ENCODE results near the gene TGDS. TPM values are rescaled to one million over a fixed set of nuclear protein-coding genes. Genes with fewer than 3 reads are reported as not detected.

Gene TGDS
- polyA plus RNA-seq, 6 donors from 2014 or later = 10.0 to 16.8 (median 12.0) TPM

- Mint-ChIP-seq H3K9me3 (no peaks in the 10 kb centered on the region), H3K36me3 (peaks cover 7% of the 10 kb centered on the region in 2 donors), H3K4me1 (peaks cover 0 to 5% (median 0%) of the 10 kb centered on the region in 3 donors), H3K27ac (peak overlapping the region in 1 of 6 donors; percentile 39), H3K27me3 (no peaks in the 10 kb centered on the region), H3K4me3 (no peak overlapping the region)
- ATAC-seq (ENCODE audit: low read depth in 2 of 2) = no peak
- no peak for DNase-seq
These were observed 17.1 kb upstream of the TGDS start for GRCh38 chr13:94613051-94613450.

- H3K27me3 Mint-ChIP-seq = no peaks in the 10 kb centered on the region
- H3K36me3 Mint-ChIP-seq = peaks cover 7% of the 10 kb centered on the region in 2 donors
- H3K27ac Mint-ChIP-seq = no peak overlapping the region
- no peak overlapping the region for H3K4me3 Mint-ChIP-seq
- H3K9me3 Mint-ChIP-seq = no peaks in the 10 kb centered on the region
- no peak for ATAC-seq (ENCODE audit: low read depth in 2 of 2)
- peaks cover 0 to 5% (median 0%) of the 10 kb centered on the region in 3 donors for H3K4me1 Mint-ChIP-seq
- no peak for DNase-seq
These were observed 16.1 kb upstream of the TGDS start for GRCh38 chr13:94612050-94612449.

GRCh38 chr13:94610475-94610874 lies 14.5 kb upstream of the TGDS start:
- H3K4me1 Mint-ChIP-seq = peaks cover 0 to 5% (median 0%) of the 10 kb centered on the region in 3 donors
- DNase-seq = no peak
- H3K4me3 Mint-ChIP-seq = no peak overlapping the region
- peaks cover 7% of the 10 kb centered on the region in 2 donors for H3K36me3 Mint-ChIP-seq
- no peaks in the 10 kb centered on the region for H3K9me3 Mint-ChIP-seq
- H3K27me3 Mint-ChIP-seq = no peaks in the 10 kb centered on the region
- peak overlapping the region in 1 of 6 donors; percentile 16 for H3K27ac Mint-ChIP-seq
- ATAC-seq (ENCODE audit: low read depth in 2 of 2) = no peak

- H3K4me1 Mint-ChIP-seq = no peaks in the 10 kb centered on the region
- H3K9me3 Mint-ChIP-seq = no peaks in the 10 kb centered on the region
- H3K27me3 Mint-ChIP-seq = no peaks in the 10 kb centered on the region
These were observed 13.2 kb upstream of the TGDS start for GRCh38 chr13:94609196-94609595.

GRCh38 chr13:94608586-94608985 lies 12.6 kb upstream of the TGDS start:
- ATAC-seq (ENCODE audit: low read depth in 2 of 2) (no peak), DNase-seq (no peak)
- no peak overlapping the region for H3K4me3 Mint-ChIP-seq
- H3K36me3 Mint-ChIP-seq = peaks cover 0 to 7% of the 10 kb centered on the region in 2 donors
- H3K27me3 Mint-ChIP-seq = no peaks in the 10 kb centered on the region
- no peak overlapping the region for H3K27ac Mint-ChIP-seq
- no peaks in the 10 kb centered on the region for H3K9me3 Mint-ChIP-seq
- no peaks in the 10 kb centered on the region for H3K4me1 Mint-ChIP-seq

More at GRCh38 chr13:94609196-94609595, 13.2 kb upstream of the TGDS start:
- DNase-seq (no peak), ATAC-seq (ENCODE audit: low read depth in 2 of 2) (no peak)
- H3K36me3 Mint-ChIP-seq = peaks cover under 1 to 7% of the 10 kb centered on the region in 2 donors
- no peak overlapping the region for H3K4me3 Mint-ChIP-seq
- H3K27ac Mint-ChIP-seq = no peak overlapping the region

- DNase-seq (no peak), ATAC-seq (ENCODE audit: low read depth in 2 of 2) (no peak)
- Mint-ChIP-seq H3K4me1 (peaks cover 0 to under 1% (median under 1%) of the 10 kb centered on the region in 3 donors), H3K27me3 (no peaks in the 10 kb centered on the region), H3K27ac (no peak overlapping the region), H3K4me3 (no peak overlapping the region), H3K9me3 (no peaks in the 10 kb centered on the region), H3K36me3 (peaks cover 0 to 7% of the 10 kb centered on the region in 2 donors)
These were observed 12.0 kb upstream of the TGDS start for GRCh38 chr13:94607939-94608338.

- Mint-ChIP-seq H3K27me3 (no peaks in the 10 kb centered on the region), H3K27ac (peak overlapping the region in 3 of 6 donors; percentile 14 to 34 (median 16)), H3K36me3 (peaks cover 0 to 7% of the 10 kb centered on the region in 2 donors), H3K4me3 (no peak overlapping the region), H3K9me3 (no peaks in the 10 kb centered on the region), H3K4me1 (peaks cover 5 to 8% (median 7%) of the 10 kb centered on the region in 3 donors)
- ATAC-seq (ENCODE audit: low read depth in 2 of 2) (no peak), DNase-seq (no peak)
These were observed 11.1 kb upstream of the TGDS start for GRCh38 chr13:94607056-94607455.

GRCh38 chr13:94602467-94602866 lies 6.5 kb upstream of the TGDS start:
- H3K27me3 Mint-ChIP-seq = no peaks in the 10 kb centered on the region
- peak overlapping the region in 5 of 6 donors; percentile 3 to 88 (median 73) for H3K27ac Mint-ChIP-seq
- no peaks in the 10 kb centered on the region for H3K36me3 Mint-ChIP-seq
- H3K9me3 Mint-ChIP-seq = peaks cover 0 to 5% (median 0%) of the 10 kb centered on the region in 7 donors
- peaks cover 12 to 19% (median 13%) of the 10 kb centered on the region in 3 donors for H3K4me1 Mint-ChIP-seq
- DNase-seq (no peak), ATAC-seq (ENCODE audit: low read depth in 2 of 2) (no peak)
- peak overlapping the region; percentile 66 to 96 (median 90) for H3K4me3 Mint-ChIP-seq

- H3K4me1 Mint-ChIP-seq = peaks cover 16 to 19% (median 19%) of the 10 kb centered on the region in 3 donors
- peak within 1 kb of the TSS; percentile 3 to 88 (median 80) for H3K27ac Mint-ChIP-seq
- H3K4me3 Mint-ChIP-seq = peak within 1 kb of the TSS; percentile 66 to 96 (median 92)
- ATAC-seq (ENCODE audit: low read depth in 2 of 2) = peak; percentile 98
- no peaks in the 10 kb centered on the region for H3K36me3 Mint-ChIP-seq
- peak; percentile 86 for DNase-seq
- no peaks in the 10 kb centered on the region for H3K27me3 Mint-ChIP-seq
- H3K9me3 Mint-ChIP-seq = peaks cover 0 to 5% (median 0%) of the 10 kb centered on the region in 7 donors
These were observed 5.8 kb upstream of the TGDS start, which contains the start of gene GPR180 for GRCh38 chr13:94601446-94602431. TSS of gene GPR180 (plus strand) at chr13:94601857. CDS start at chr13:94601928, 71 bp downstream.

GRCh38 chr13:94599877-94600276 lies 3.9 kb upstream of the TGDS start:
- ATAC-seq (ENCODE audit: low read depth in 2 of 2) = no peak
- H3K27ac Mint-ChIP-seq = no peak overlapping the region
- H3K4me1 Mint-ChIP-seq = peaks cover 25 to 33% (median 32%) of the 10 kb centered on the region in 3 donors
- no peak for DNase-seq
- peak overlapping the region in 1 of 8 donors; percentile 96 for H3K4me3 Mint-ChIP-seq
- H3K36me3 Mint-ChIP-seq = no peaks in the 10 kb centered on the region
- H3K27me3 Mint-ChIP-seq = no peaks in the 10 kb centered on the region
- peaks cover 0 to 5% (median 0%) of the 10 kb centered on the region in 7 donors for H3K9me3 Mint-ChIP-seq

GRCh38 chr13:94598281-94598680 lies 2.3 kb upstream of the TGDS start:
- H3K27ac Mint-ChIP-seq = no peak overlapping the region
- H3K36me3 Mint-ChIP-seq = no peaks in the 10 kb centered on the region
- DNase-seq (no peak), ATAC-seq (ENCODE audit: low read depth in 2 of 2) (no peak)
- peaks cover 0 to 5% (median 0%) of the 10 kb centered on the region in 7 donors for H3K9me3 Mint-ChIP-seq
- peaks cover 30 to 44% (median 40%) of the 10 kb centered on the region in 3 donors for H3K4me1 Mint-ChIP-seq
- no peaks in the 10 kb centered on the region for H3K27me3 Mint-ChIP-seq
- H3K4me3 Mint-ChIP-seq = peak overlapping the region in 1 of 8 donors; percentile 74

- H3K9me3 Mint-ChIP-seq = peaks cover 0 to 5% (median 0%) of the 10 kb centered on the region in 7 donors
- ATAC-seq (ENCODE audit: low read depth in 2 of 2) = no peak
- no peak for DNase-seq
- peak overlapping the region in 4 of 6 donors; percentile 79 to 97 (median 90) for H3K27ac Mint-ChIP-seq
- H3K4me3 Mint-ChIP-seq = peak overlapping the region; percentile 86 to 98 (median 94)
- H3K27me3 Mint-ChIP-seq = no peaks in the 10 kb centered on the region
- peaks cover 23 to 38% (median 35%) of the 10 kb centered on the region in 3 donors for H3K4me1 Mint-ChIP-seq
- H3K36me3 Mint-ChIP-seq = no peaks in the 10 kb centered on the region
These were observed 621 bp upstream of the TGDS start for GRCh38 chr13:94596575-94596971.

- peak; percentile 21 to 29 for ATAC-seq (ENCODE audit: low read depth in 2 of 2)
- H3K36me3 Mint-ChIP-seq = no peaks in the 10 kb centered on the region
- H3K27me3 Mint-ChIP-seq = no peaks in the 10 kb centered on the region
- peaks cover 19 to 29% (median 28%) of the 10 kb centered on the region in 3 donors for H3K4me1 Mint-ChIP-seq
- peak overlapping the region; percentile 79 to 97 (median 92) for H3K27ac Mint-ChIP-seq
- no peaks in the 10 kb centered on the region for H3K9me3 Mint-ChIP-seq
- peak; percentile 4 for DNase-seq
- peak overlapping the region; percentile 86 to 98 (median 94) for H3K4me3 Mint-ChIP-seq
These were observed 677 bp downstream of the TGDS start for GRCh38 chr13:94595001-94595949.
